Tongue (tissue), 2 donors: ENCODE measurements around the gene FILIP1L. TPM values are rescaled to one million over a fixed set of nuclear protein-coding genes. Genes with fewer than 3 reads are reported as not detected.
A peak's percentile ranks its signal among the peaks of the same experiment; 100 is the strongest.
"Not testable (repeated sequence)": the region's sequence is repeated elsewhere in the genome, so short reads cannot be mapped to it uniquely, and the experiment has no call there.

Source experiments
- DNase-seq: peaks from one replicate; pipeline ENCODE4 v3.0.0-alpha.2; 2015
- total RNA-seq: library from RNA; depleted of rRNA; stranded (reverse); fragments of >200 nt; gene quantifications from one replicate; pipeline ENCODE4 v1.2.3, GENCODE V29; 2014

The FILIP1L gene
- total RNA-seq, 1 donor from 2014 or later = 72.0 TPM

- DNase-seq = peak; percentile 84
Measured at GRCh38 chr3:100073714-100074307, 40.5 kb downstream of the FILIP1L start.

GRCh38 chr3:100073049-100073713 is 41.1 kb downstream of the FILIP1L start:
- DNase-seq = no peak

- no peak for DNase-seq
Measured at GRCh38 chr3:100072326-100073048, 41.8 kb downstream of the FILIP1L start.

GRCh38 chr3:100069472-100069871 is 44.8 kb downstream of the FILIP1L start:
- no peak for DNase-seq

- peak; percentile 85 for DNase-seq
Measured at GRCh38 chr3:100068826-100069225, 45.5 kb downstream of the FILIP1L start.

GRCh38 chr3:100067589-100067988 is 46.7 kb downstream of the FILIP1L start:
- no peak for DNase-seq

- DNase-seq = peak; percentile 26
Measured at GRCh38 chr3:100063929-100064461, 50.3 kb downstream of the FILIP1L start.

- no peak for DNase-seq
Measured at GRCh38 chr3:100062665-100063064, 51.6 kb downstream of the FILIP1L start.

- no peak for DNase-seq
Measured at GRCh38 chr3:100060685-100061484, 53.4 kb downstream of the FILIP1L start.

GRCh38 chr3:100059472-100059871 is 54.8 kb downstream of the FILIP1L start:
- no peak for DNase-seq

GRCh38 chr3:100057716-100058575 is 56.4 kb downstream of the FILIP1L start:
- DNase-seq = no peak

GRCh38 chr3:100053951-100054620 is 60.2 kb downstream of the FILIP1L start:
- DNase-seq = no peak

- DNase-seq = not testable (repeated sequence)
Measured at GRCh38 chr3:100051513-100051912, 62.8 kb downstream of the FILIP1L start.

- DNase-seq = no peak
Measured at GRCh38 chr3:100048248-100048647, 66.1 kb downstream of the FILIP1L start.

- DNase-seq = no peak
Measured at GRCh38 chr3:100047455-100048141, 66.7 kb downstream of the FILIP1L start.

- DNase-seq = no peak
Measured at GRCh38 chr3:100046986-100047385, 67.3 kb downstream of the FILIP1L start.

- DNase-seq = peak; percentile 79
Measured at GRCh38 chr3:100045696-100046095, 68.6 kb downstream of the FILIP1L start.

GRCh38 chr3:100044369-100044768 is 69.9 kb downstream of the FILIP1L start:
- DNase-seq = no peak

- DNase-seq = no peak
Measured at GRCh38 chr3:100043271-100043670, 71.0 kb downstream of the FILIP1L start.
